Transverse colon (tissue), 4 donors: ENCODE measurements around the gene KCTD18.

Experiments
- EP300 ChIP-seq: sonication (generic); formaldehyde crosslinking; IDR thresholded peaks from one replicate; pipeline ENCODE4 v1.6.1; 2017; ENCODE audit warnings: antibody characterized with exemption, low read depth
- POLR2A ChIP-seq: fragments of 450-650 bp; IDR thresholded peaks from one replicate; pipeline ENCODE4 v1.6.1; 2016; ENCODE audit warnings: antibody characterized with exemption, mild to moderate bottlenecking, moderate library complexity
- POLR2AphosphoS5 ChIP-seq, 3 donors: sonication (generic); formaldehyde crosslinking; IDR thresholded peaks; one replicate each; pipeline ENCODE4 v1.6.1; 2016; ENCODE audit warnings: antibody characterized with exemption in 3 of 3
- TF ChIP-seq, protein P1 (sequence below), 5 experiments: fragments of 200-600 bp in 3 of 5; fragments of 450-650 bp in 2 of 5; sonication (generic) in 3 of 5; IDR thresholded peaks; 1 replicate in 2 of 5; 2 replicates in 3 of 5; pipeline ENCODE4 v1.5.1; 2016 to 2017; ENCODE audit warnings: antibody characterized with exemption in 5 of 5, inconsistent platforms in 3 of 5, mild to moderate bottlenecking in 2 of 5, moderate library complexity in 1 of 5

- TF ChIP-seq, protein P1, sequence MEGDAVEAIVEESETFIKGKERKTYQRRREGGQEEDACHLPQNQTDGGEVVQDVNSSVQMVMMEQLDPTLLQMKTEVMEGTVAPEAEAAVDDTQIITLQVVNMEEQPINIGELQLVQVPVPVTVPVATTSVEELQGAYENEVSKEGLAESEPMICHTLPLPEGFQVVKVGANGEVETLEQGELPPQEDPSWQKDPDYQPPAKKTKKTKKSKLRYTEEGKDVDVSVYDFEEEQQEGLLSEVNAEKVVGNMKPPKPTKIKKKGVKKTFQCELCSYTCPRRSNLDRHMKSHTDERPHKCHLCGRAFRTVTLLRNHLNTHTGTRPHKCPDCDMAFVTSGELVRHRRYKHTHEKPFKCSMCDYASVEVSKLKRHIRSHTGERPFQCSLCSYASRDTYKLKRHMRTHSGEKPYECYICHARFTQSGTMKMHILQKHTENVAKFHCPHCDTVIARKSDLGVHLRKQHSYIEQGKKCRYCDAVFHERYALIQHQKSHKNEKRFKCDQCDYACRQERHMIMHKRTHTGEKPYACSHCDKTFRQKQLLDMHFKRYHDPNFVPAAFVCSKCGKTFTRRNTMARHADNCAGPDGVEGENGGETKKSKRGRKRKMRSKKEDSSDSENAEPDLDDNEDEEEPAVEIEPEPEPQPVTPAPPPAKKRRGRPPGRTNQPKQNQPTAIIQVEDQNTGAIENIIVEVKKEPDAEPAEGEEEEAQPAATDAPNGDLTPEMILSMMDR (IDR thresholded peaks at IDR 0.05): no peak
- TF ChIP-seq POLR2AphosphoS5 (IDR thresholded peaks at IDR 0.05) (no peak), POLR2A (no peak), EP300 (no peak)
Observed at GRCh38 chr2:200534572-200534971, 24.7 kb upstream of the KCTD18 start.
